GM23338 (cell line): ENCODE results near the gene NFKBIB. TPM values are rescaled to one million over a fixed set of nuclear protein-coding genes. Genes with fewer than 3 reads are reported as not detected.

Source experiments
- ATAC-seq: fragments of 200-7000 bp; cut with Tn5 transposase; 3 replicates; pipeline ENCODE4 v1.9.1; 2020
- DNase-seq: peaks from one replicate; pipeline ENCODE4 v3.0.0-alpha.2; 2015; ENCODE audit warnings: low spot score
- H2AFZ ChIP-seq: fragments of 200-600 bp; sonication (generic); 2 replicates; pipeline ENCODE4 v1.8.0; 2016; ENCODE audit warnings: antibody characterized with exemption, mild to moderate bottlenecking, moderate library complexity
- H3F3A ChIP-seq: fragments of 200-600 bp; sonication (generic); replicated peaks from 2 replicates; pipeline ENCODE4 v1.8.0; 2017; ENCODE audit warnings: antibody characterized with exemption, mixed run types, low read depth
- H3K27ac ChIP-seq: fragments of 200-600 bp; sonication (generic); 2 replicates; pipeline ENCODE4 v1.6.1; 2016; ENCODE audit warnings: low read depth
- H3K27me3 ChIP-seq: fragments of 200-600 bp; sonication (generic); 2 replicates; pipeline ENCODE4 v1.8.0; 2016; ENCODE audit warnings: mild to moderate bottlenecking, mixed run types, moderate library complexity; ENCODE audit not compliant: insufficient read depth
- H3K36me3 ChIP-seq: fragments of 200-600 bp; sonication (generic); 2 replicates; pipeline ENCODE4 v1.8.0; 2016; ENCODE audit warnings: mild to moderate bottlenecking; ENCODE audit not compliant: insufficient read depth
- H3K4me1 ChIP-seq: fragments of 200-600 bp; sonication (generic); 2 replicates; pipeline ENCODE4 v1.8.0; 2016; ENCODE audit warnings: mild to moderate bottlenecking, moderate library complexity; ENCODE audit not compliant: insufficient read depth
- H3K4me2 ChIP-seq: fragments of 200-600 bp; sonication (generic); 2 replicates; pipeline ENCODE4 v1.7.1; 2017; ENCODE audit warnings: mixed run types
- H3K4me3 ChIP-seq: fragments of 200-600 bp; sonication (generic); 2 replicates; pipeline ENCODE4 v1.6.1; 2016; ENCODE audit warnings: mixed run types
- H3K79me2 ChIP-seq: fragments of 200-600 bp; sonication (generic); replicated peaks from 2 replicates; pipeline ENCODE4 v1.8.0; 2017; ENCODE audit warnings: mild to moderate bottlenecking; ENCODE audit not compliant: insufficient read depth
- H3K9me2 ChIP-seq: fragments of 200-600 bp; sonication (generic); 2 replicates; pipeline ENCODE4 v1.8.0; 2017; ENCODE audit not compliant: insufficient read depth
- H4K20me1 ChIP-seq: fragments of 200-600 bp; sonication (generic); replicated peaks from 2 replicates; pipeline ENCODE4 v1.8.0; 2017; ENCODE audit warnings: mild to moderate bottlenecking; ENCODE audit not compliant: insufficient read depth
- H3K27ac Mint-ChIP-seq: 2 replicates; pipeline ENCODE4 v1.8.0; 2020; ENCODE audit warnings: inconsistent platforms, mild to moderate bottlenecking, moderate library complexity, mixed read lengths
- H3K27me3 Mint-ChIP-seq: 3 replicates; pipeline ENCODE4 v1.8.0; 2022; ENCODE audit warnings: low read depth, mild to moderate bottlenecking, moderate library complexity, mixed read lengths, inconsistent platforms; ENCODE audit not compliant: insufficient read depth, poor library complexity
- H3K36me3 Mint-ChIP-seq: 3 replicates; pipeline ENCODE4 v1.8.0; 2021; ENCODE audit warnings: low read depth, mild to moderate bottlenecking, inconsistent platforms, moderate library complexity, mixed read lengths
- H3K4me1 Mint-ChIP-seq: 3 replicates; pipeline ENCODE4 v1.8.0; 2020; ENCODE audit warnings: mild to moderate bottlenecking, inconsistent platforms, mixed read lengths
- H3K4me3 Mint-ChIP-seq: 3 replicates; pipeline ENCODE4 v1.8.0; 2021; ENCODE audit warnings: moderate library complexity, mild to moderate bottlenecking, inconsistent platforms, mixed read lengths
- H3K9me3 Mint-ChIP-seq: 3 replicates; pipeline ENCODE4 v1.8.0; 2020; ENCODE audit warnings: moderate library complexity, mild to moderate bottlenecking, inconsistent platforms, mixed read lengths
- CREB1 ChIP-seq: fragments of 250-450 bp; sonication (Bioruptor Pico); IDR thresholded peaks from 2 replicates; pipeline ENCODE4 v1.5.0; 2020; ENCODE audit warnings: low read depth, mild to moderate bottlenecking, moderate library complexity
- EZH2phosphoT487 ChIP-seq: fragments of 200-600 bp; sonication (generic); IDR thresholded peaks from one replicate; pipeline ENCODE4 v1.8.1; 2018; ENCODE audit warnings: antibody characterized with exemption; ENCODE audit not compliant: unreplicated experiment
- NANOG ChIP-seq: IDR thresholded peaks from 2 replicates; pipeline ENCODE4 v1.6.1; 2016; ENCODE audit warnings: antibody characterized with exemption, borderline replicate concordance
- POLR2AphosphoS5 ChIP-seq: IDR thresholded peaks from 2 replicates; pipeline ENCODE4 v1.6.1; 2016; ENCODE audit warnings: antibody characterized with exemption, low read depth
- STAT1 ChIP-seq: IDR thresholded peaks from one replicate; pipeline ENCODE4 v1.6.1; 2016; ENCODE audit warnings: antibody characterized with exemption; ENCODE audit not compliant: unreplicated experiment
- ZNF114 ChIP-seq: fragments of 250-450 bp; sonication (Bioruptor Pico); IDR thresholded peaks from 2 replicates; pipeline ENCODE4 v1.5.0; 2020; ENCODE audit warnings: mild to moderate bottlenecking, moderate library complexity
- ZNF331 ChIP-seq: fragments of 250-450 bp; sonication (Bioruptor Pico); IDR thresholded peaks from 2 replicates; pipeline ENCODE4 v1.5.0; 2020; ENCODE audit warnings: low read depth, mild to moderate bottlenecking, moderate library complexity
- polyA plus RNA-seq: library from polyadenylated mRNA; unstranded; fragments of >200 nt; fragmentation: Nextera tagmentation; extraction: Ambion mirVana; gene quantifications from 2 replicates; pipeline ENCODE4 v1.2.1, GENCODE V29; 2016
- total RNA-seq: library from RNA; depleted of rRNA; stranded (reverse); fragments of >200 nt; shearing (Covaris generic); gene quantifications from 2 replicates; pipeline ENCODE4 v1.2.3, GENCODE V29; 2014
- TF ChIP-seq, protein P1 (sequence below): fragments of 250-450 bp; sonication (Bioruptor Pico); IDR thresholded peaks from 2 replicates; pipeline ENCODE4 v1.5.0; 2020; ENCODE audit warnings: mild to moderate bottlenecking, moderate library complexity
- TF ChIP-seq, protein P2 (sequence below): IDR thresholded peaks from 2 replicates; pipeline ENCODE4 v1.6.1; 2016; ENCODE audit warnings: antibody characterized with exemption

Gene NFKBIB
- total and polyA plus RNA-seq, 2 experiments from 2014 or later, result 39.5 to 39.6 TPM

DNA sequence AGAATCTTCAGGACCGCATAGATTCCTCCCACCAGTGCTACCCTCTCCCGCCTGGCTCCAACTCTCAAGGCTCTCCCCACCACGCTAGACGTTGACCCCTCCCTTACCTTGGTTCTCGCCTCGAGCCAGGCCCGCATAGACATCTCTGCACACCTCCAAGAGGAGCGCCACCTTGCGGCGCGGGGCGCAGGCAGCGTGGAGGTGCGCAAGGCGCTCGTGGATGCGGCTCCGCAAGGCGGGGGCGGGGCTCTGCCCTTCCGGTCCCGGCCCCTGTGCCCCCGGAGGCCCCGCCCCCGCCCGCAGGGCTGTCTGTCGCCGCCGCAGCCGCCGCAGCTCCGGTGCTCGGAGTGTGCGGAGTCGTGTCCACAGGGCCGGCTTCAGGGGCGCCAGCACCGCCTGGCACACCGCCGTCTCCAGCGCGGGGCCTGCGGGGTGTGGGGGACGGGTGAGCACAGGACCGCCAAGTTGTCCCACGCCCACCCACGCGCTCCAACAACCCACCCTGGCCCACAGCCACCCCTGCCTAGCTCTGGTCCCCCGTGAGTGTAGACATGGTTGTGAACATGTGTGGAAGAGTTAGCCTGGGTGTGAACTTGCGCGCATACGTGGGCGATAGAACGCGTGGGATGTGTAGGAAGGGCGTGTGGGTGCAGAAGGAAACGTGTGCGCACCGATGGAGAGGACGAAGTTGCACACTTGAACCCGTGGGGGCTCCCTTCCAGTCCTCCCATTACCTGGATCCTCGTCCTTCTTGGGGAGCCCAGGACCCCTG, 29.7 kb upstream of the NFKBIB start (continued):
- peak; percentile 35; the same call in 1 of the 2 replicates for TF ChIP-seq CREB1 (CRISPR knock-in tag)
- no peak for TF ChIP-seq NANOG
- TF ChIP-seq, protein P1, sequence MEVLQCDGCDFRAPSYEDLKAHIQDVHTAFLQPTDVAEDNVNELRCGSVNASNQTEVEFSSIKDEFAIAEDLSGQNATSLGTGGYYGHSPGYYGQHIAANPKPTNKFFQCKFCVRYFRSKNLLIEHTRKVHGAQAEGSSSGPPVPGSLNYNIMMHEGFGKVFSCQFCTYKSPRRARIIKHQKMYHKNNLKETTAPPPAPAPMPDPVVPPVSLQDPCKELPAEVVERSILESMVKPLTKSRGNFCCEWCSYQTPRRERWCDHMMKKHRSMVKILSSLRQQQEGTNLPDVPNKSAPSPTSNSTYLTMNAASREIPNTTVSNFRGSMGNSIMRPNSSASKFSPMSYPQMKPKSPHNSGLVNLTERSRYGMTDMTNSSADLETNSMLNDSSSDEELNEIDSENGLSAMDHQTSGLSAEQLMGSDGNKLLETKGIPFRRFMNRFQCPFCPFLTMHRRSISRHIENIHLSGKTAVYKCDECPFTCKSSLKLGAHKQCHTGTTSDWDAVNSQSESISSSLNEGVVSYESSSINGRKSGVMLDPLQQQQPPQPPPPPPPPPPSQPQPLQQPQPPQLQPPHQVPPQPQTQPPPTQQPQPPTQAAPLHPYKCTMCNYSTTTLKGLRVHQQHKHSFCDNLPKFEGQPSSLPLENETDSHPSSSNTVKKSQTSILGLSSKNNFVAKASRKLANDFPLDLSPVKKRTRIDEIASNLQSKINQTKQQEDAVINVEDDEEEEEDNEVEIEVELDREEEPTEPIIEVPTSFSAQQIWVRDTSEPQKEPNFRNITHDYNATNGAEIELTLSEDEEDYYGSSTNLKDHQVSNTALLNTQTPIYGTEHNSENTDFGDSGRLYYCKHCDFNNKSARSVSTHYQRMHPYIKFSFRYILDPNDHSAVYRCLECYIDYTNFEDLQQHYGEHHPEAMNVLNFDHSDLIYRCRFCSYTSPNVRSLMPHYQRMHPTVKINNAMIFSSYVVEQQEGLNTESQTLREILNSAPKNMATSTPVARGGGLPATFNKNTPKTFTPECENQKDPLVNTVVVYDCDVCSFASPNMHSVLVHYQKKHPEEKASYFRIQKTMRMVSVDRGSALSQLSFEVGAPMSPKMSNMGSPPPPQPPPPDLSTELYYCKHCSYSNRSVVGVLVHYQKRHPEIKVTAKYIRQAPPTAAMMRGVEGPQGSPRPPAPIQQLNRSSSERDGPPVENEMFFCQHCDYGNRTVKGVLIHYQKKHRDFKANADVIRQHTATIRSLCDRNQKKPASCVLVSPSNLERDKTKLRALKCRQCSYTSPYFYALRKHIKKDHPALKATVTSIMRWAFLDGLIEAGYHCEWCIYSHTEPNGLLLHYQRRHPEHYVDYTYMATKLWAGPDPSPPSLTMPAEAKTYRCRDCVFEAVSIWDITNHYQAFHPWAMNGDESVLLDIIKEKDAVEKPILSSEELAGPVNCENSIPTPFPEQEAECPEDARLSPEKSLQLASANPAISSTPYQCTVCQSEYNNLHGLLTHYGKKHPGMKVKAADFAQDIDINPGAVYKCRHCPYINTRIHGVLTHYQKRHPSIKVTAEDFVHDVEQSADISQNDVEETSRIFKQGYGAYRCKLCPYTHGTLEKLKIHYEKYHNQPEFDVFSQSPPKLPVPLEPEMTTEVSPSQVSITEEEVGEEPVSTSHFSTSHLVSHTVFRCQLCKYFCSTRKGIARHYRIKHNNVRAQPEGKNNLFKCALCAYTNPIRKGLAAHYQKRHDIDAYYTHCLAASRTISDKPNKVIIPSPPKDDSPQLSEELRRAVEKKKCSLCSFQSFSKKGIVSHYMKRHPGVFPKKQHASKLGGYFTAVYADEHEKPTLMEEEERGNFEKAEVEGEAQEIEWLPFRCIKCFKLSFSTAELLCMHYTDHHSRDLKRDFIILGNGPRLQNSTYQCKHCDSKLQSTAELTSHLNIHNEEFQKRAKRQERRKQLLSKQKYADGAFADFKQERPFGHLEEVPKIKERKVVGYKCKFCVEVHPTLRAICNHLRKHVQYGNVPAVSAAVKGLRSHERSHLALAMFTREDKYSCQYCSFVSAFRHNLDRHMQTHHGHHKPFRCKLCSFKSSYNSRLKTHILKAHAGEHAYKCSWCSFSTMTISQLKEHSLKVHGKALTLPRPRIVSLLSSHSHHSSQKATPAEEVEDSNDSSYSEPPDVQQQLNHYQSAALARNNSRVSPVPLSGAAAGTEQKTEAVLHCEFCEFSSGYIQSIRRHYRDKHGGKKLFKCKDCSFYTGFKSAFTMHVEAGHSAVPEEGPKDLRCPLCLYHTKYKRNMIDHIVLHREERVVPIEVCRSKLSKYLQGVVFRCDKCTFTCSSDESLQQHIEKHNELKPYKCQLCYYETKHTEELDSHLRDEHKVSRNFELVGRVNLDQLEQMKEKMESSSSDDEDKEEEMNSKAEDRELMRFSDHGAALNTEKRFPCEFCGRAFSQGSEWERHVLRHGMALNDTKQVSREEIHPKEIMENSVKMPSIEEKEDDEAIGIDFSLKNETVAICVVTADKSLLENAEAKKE, result no peak
- TF ChIP-seq, protein P2, sequence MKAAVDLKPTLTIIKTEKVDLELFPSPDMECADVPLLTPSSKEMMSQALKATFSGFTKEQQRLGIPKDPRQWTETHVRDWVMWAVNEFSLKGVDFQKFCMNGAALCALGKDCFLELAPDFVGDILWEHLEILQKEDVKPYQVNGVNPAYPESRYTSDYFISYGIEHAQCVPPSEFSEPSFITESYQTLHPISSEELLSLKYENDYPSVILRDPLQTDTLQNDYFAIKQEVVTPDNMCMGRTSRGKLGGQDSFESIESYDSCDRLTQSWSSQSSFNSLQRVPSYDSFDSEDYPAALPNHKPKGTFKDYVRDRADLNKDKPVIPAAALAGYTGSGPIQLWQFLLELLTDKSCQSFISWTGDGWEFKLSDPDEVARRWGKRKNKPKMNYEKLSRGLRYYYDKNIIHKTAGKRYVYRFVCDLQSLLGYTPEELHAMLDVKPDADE, result no peak; the same call in 1 of the 2 replicates
- no peak for TF ChIP-seq ZNF331 (CRISPR knock-in tag)
- TF ChIP-seq POLR2AphosphoS5, result peak; percentile 63
- no peak for TF ChIP-seq EZH2phosphoT487

DNA sequence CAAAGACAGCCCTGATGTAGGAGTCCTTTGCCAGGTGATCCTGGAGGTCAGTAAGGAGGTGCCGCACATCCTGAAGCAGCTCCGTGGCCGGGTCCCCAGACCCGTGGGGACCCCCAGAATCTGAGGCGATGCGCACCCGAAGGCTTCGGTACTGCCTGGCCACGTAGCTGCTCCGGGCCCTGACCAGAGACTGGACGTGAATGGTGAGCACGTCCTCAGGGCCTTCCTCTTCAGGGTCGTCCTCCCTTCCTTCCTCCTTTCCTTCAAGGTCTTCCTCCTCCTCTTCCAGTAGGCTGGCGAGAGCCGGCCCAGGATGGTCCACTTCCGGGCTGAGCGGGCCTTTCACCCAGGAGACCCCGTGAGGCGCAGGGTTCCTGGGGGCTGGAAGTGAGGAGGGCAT, 29.2 kb upstream of the NFKBIB start:
- H3K4me2 ChIP-seq, result peak overlapping the region; percentile 91
- TF ChIP-seq ZNF114 (no peak), ZNF331 (CRISPR knock-in tag) (no peak), STAT1 (no peak), POLR2AphosphoS5 (no peak), EZH2phosphoT487 (no peak), NANOG (no peak)
- TF ChIP-seq, protein P2, result no peak

More for the DNA sequence above, 29.2 kb upstream of the NFKBIB start:
- Mint-ChIP-seq H3K27me3 (peaks cover 10% of the 10 kb centered on the region), H3K9me3 (no peaks in the 10 kb centered on the region; the same call in 2 of the 3 replicates), H3K4me3 (peak overlapping the region; percentile 72), H3K36me3 (no peaks in the 10 kb centered on the region), H3K27ac (no peak overlapping the region), H3K4me1 (peaks cover 8% of the 10 kb centered on the region; the same call in 2 of the 3 replicates)
- Histone ChIP-seq H3K4me3 (peak overlapping the region; percentile 81; the same call in 1 of the 2 replicates), H3K4me1 (no peaks in the 10 kb centered on the region), H3K36me3 (no peaks in the 10 kb centered on the region), H3K27ac (no peak overlapping the region), H4K20me1 (no peaks in the 10 kb centered on the region), H3K79me2 (no peaks in the 10 kb centered on the region), H3K27me3 (peaks cover 19% of the 10 kb centered on the region), H2AFZ (no peak overlapping the region; the same call in 1 of the 2 replicates), H3F3A (peaks cover 10% of the 10 kb centered on the region; the same call in 1 of the 2 replicates), H3K9me2 (no peaks in the 10 kb centered on the region)
- no peak for ATAC-seq
- no peak for DNase-seq
